ENCODE results near the gene KIAA2012. TPM values are rescaled to one million over a fixed set of nuclear protein-coding genes. Genes with fewer than 3 reads are reported as not detected.

KIAA2012 gene
- polyA plus RNA-seq, 1 donor (not counting 4 experiments of a cell fraction or from before 2014, with no cell fraction given) = not detected

- dilution Hi-C loops (cut with MboI; ENCODE audit: extremely low pct_ligation_motif_present, low sequenced_read_pairs) = no loop called here
- Histone ChIP-seq H3K9ac (ENCODE audit: control insufficient read depth, extremely low read depth, insufficient read depth, low read length) (no peak overlapping the region), H3K27ac (ENCODE audit: control insufficient read depth, insufficient read depth, low read length) (no peak overlapping the region), H3K36me3 (ENCODE audit: control insufficient read depth in 2 of 2, extremely low read depth in 1 of 2, insufficient read depth in 2 of 2, low read length in 2 of 2) (no peaks in the 10 kb centered on the region), H3K4me3 (ENCODE audit: control insufficient read depth in 2 of 3, extremely low read depth in 1 of 3, insufficient read depth in 2 of 3, low read depth in 1 of 3, low read length in 3 of 3) (no peak overlapping the region), H3K9me1 (ENCODE audit: control insufficient read depth, extremely low read depth, insufficient read depth, low read length) (no peaks in the 10 kb centered on the region), H3K4me2 (ENCODE audit: control insufficient read depth, extremely low read depth, insufficient read depth, low read depth, low read length) (no peak overlapping the region), H2AFZ (ENCODE audit: control insufficient read depth, low read length) (no peak overlapping the region), H3K79me2 (ENCODE audit: control insufficient read depth, insufficient read depth, low read length) (no peaks in the 10 kb centered on the region), H3K27me3 (ENCODE audit: control insufficient read depth, extremely low read depth, insufficient read depth, low read length) (peaks cover 4% of the 10 kb centered on the region), H3K9me3 (ENCODE audit: control insufficient read depth, low read depth, low read length) (no peaks in the 10 kb centered on the region), H4K20me1 (ENCODE audit: control insufficient read depth, extremely low read depth, insufficient read depth, low read length) (no peaks in the 10 kb centered on the region), H3K4me1 (ENCODE audit: control insufficient read depth, extremely low read depth, insufficient read depth, low read length) (no peaks in the 10 kb centered on the region)
- FAIRE-seq (no peak), DNase-seq (ENCODE audit: low read depth, low spot score) (no peak)
- TF ChIP-seq EZH2 (IDR thresholded peaks at IDR 0.05; ENCODE audit: low read length) (no peak), CTCF (optimal IDR thresholded peaks at IDR 0.05 in 1 of 3, IDR thresholded peaks at IDR 0.05 in 1 of 3, conservative IDR thresholded peaks at IDR 0.05 in 1 of 3; ENCODE audit: extremely low read depth in 1 of 3, insufficient read depth in 2 of 3, low read length in 3 of 3) (no peak)
These were observed 81.6 kb downstream of the KIAA2012 start for GRCh38 chr2:202154613-202155012.

- Histone ChIP-seq H4K20me1 (ENCODE audit: control insufficient read depth, extremely low read depth, insufficient read depth, low read length) (no peaks in the 10 kb centered on the region), H3K4me3 (ENCODE audit: control insufficient read depth in 2 of 3, extremely low read depth in 1 of 3, insufficient read depth in 2 of 3, low read depth in 1 of 3, low read length in 3 of 3) (no peak overlapping the region), H3K36me3 (ENCODE audit: control insufficient read depth in 2 of 2, extremely low read depth in 1 of 2, insufficient read depth in 2 of 2, low read length in 2 of 2) (no peaks in the 10 kb centered on the region), H3K27me3 (ENCODE audit: control insufficient read depth, extremely low read depth, insufficient read depth, low read length) (peaks cover 3% of the 10 kb centered on the region), H3K79me2 (ENCODE audit: control insufficient read depth, insufficient read depth, low read length) (no peaks in the 10 kb centered on the region), H3K4me1 (ENCODE audit: control insufficient read depth, extremely low read depth, insufficient read depth, low read length) (no peaks in the 10 kb centered on the region), H3K4me2 (ENCODE audit: control insufficient read depth, extremely low read depth, insufficient read depth, low read depth, low read length) (no peak overlapping the region), H3K27ac (ENCODE audit: control insufficient read depth, insufficient read depth, low read length) (no peak overlapping the region), H2AFZ (ENCODE audit: control insufficient read depth, low read length) (no peak overlapping the region), H3K9ac (ENCODE audit: control insufficient read depth, extremely low read depth, insufficient read depth, low read length) (no peak overlapping the region), H3K9me1 (ENCODE audit: control insufficient read depth, extremely low read depth, insufficient read depth, low read length) (no peaks in the 10 kb centered on the region), H3K9me3 (ENCODE audit: control insufficient read depth, low read depth, low read length) (no peaks in the 10 kb centered on the region)
- no peak for FAIRE-seq
- dilution Hi-C loops (cut with MboI; ENCODE audit: extremely low pct_ligation_motif_present, low sequenced_read_pairs) = no loop called here
- no peak for TF ChIP-seq EZH2 (IDR thresholded peaks at IDR 0.05; ENCODE audit: low read length)
- TF ChIP-seq CTCF (optimal IDR thresholded peaks at IDR 0.05 in 1 of 3, IDR thresholded peaks at IDR 0.05 in 1 of 3, conservative IDR thresholded peaks at IDR 0.05 in 1 of 3; ENCODE audit: extremely low read depth in 1 of 3, insufficient read depth in 2 of 3, low read length in 3 of 3) = no peak
- DNase-seq (ENCODE audit: low read depth, low spot score) = no peak
These were observed 84.3 kb downstream of the KIAA2012 start for GRCh38 chr2:202157211-202157990.
